Hepatocyte (in vitro differentiated cells): ENCODE measurements around the gene SYTL3. TPM values are rescaled to one million over a fixed set of nuclear protein-coding genes. Genes with fewer than 3 reads are reported as not detected.
A peak's percentile ranks its signal among the peaks of the same experiment; 100 is the strongest.

Experiments used
- DNase-seq: peaks from one replicate; pipeline ENCODE4 v3.0.0-alpha.2; 2016; ENCODE audit warnings: low spot score
- H2AFZ ChIP-seq: fragments of 200-600 bp; sonication (generic); 2 replicates; pipeline ENCODE4 v1.6.0; 2016; ENCODE audit warnings: antibody characterized with exemption, mild to moderate bottlenecking
- H3K27ac ChIP-seq: fragments of 200-600 bp; sonication (generic); 2 replicates; pipeline ENCODE4 v1.5.1; 2016; ENCODE audit warnings: mild to moderate bottlenecking
- H3K27me3 ChIP-seq: fragments of 200-600 bp; sonication (generic); 2 replicates; pipeline ENCODE4 v1.6.1; 2016
- H3K36me3 ChIP-seq: fragments of 200-600 bp; sonication (generic); replicated peaks from 2 replicates; pipeline ENCODE4 v1.5.1; 2016; ENCODE audit warnings: low read depth; ENCODE audit not compliant: insufficient read depth
- H3K4me1 ChIP-seq: fragments of 200-600 bp; sonication (generic); 2 replicates; pipeline ENCODE4 v1.5.1; 2016; ENCODE audit warnings: mild to moderate bottlenecking, moderate library complexity; ENCODE audit not compliant: insufficient read depth
- H3K4me2 ChIP-seq: fragments of 200-600 bp; sonication (generic); 2 replicates; pipeline ENCODE4 v1.6.0; 2016
- H3K4me3 ChIP-seq: fragments of 200-600 bp; sonication (generic); 2 replicates; pipeline ENCODE4 v1.5.1; 2016; ENCODE audit warnings: mild to moderate bottlenecking
- H3K79me2 ChIP-seq: fragments of 200-600 bp; sonication (generic); 2 replicates; pipeline ENCODE4 v1.6.0; 2017; ENCODE audit warnings: mild to moderate bottlenecking
- H3K9me2 ChIP-seq: fragments of 200-600 bp; sonication (generic); replicated peaks from 2 replicates; pipeline ENCODE4 v1.6.0; 2017; ENCODE audit warnings: mild to moderate bottlenecking; ENCODE audit not compliant: insufficient read depth
- H3K9me3 ChIP-seq: fragments of 200-600 bp; sonication (generic); 2 replicates; pipeline ENCODE4 v1.5.1; 2016; ENCODE audit warnings: low read depth, mild to moderate bottlenecking
- H4K20me1 ChIP-seq: fragments of 200-600 bp; sonication (generic); 2 replicates; pipeline ENCODE4 v1.6.0; 2016; ENCODE audit warnings: mild to moderate bottlenecking; ENCODE audit not compliant: insufficient read depth, poor library complexity, severe bottlenecking
- CTCF ChIP-seq: fragments of 200-600 bp; sonication (generic); IDR thresholded peaks from 2 replicates; pipeline ENCODE4 v1.5.1; 2016; ENCODE audit warnings: antibody characterized with exemption, mild to moderate bottlenecking; ENCODE audit not compliant: poor library complexity
- EZH2 ChIP-seq: fragments of 200-600 bp; sonication (generic); IDR thresholded peaks from 2 replicates; pipeline ENCODE4 v1.6.1; 2016; ENCODE audit warnings: antibody characterized with exemption, mild to moderate bottlenecking, borderline replicate concordance
- EZH2phosphoT487 ChIP-seq: fragments of 200-600 bp; sonication (generic); IDR thresholded peaks from one replicate; pipeline ENCODE4 v1.6.1; 2018; ENCODE audit warnings: antibody characterized with exemption, mild to moderate bottlenecking, low read depth, moderate library complexity; ENCODE audit not compliant: unreplicated experiment, severe bottlenecking
- WGBS: methylation state at CpG from one replicate; pipeline ENCODE4 v1.1.6; 2016; ENCODE audit warnings: low lambda C conversion rate; ENCODE audit errors: missing lambda C conversion rate; 5-methylcytosine and 5-hydroxymethylcytosine counted together
- polyA plus RNA-seq: library from polyadenylated mRNA; unstranded; fragments of >200 nt; fragmentation: Nextera tagmentation; extraction: Ambion mirVana; gene quantifications from 2 replicates; pipeline ENCODE4 v1.2.1, GENCODE V29; 2016
- total RNA-seq: library from RNA; depleted of rRNA; stranded (reverse); fragments of >200 nt; gene quantifications from 2 replicates; pipeline ENCODE4 v1.2.3, GENCODE V29; 2014

Gene SYTL3
- total and polyA plus RNA-seq, 2 experiments from 2014 or later = 1.4 to 1.5 TPM

GRCh38 chr6:158783851-158784250 is 134.0 kb downstream of the SYTL3 start:
- H3K9me2 ChIP-seq = no peaks in the 10 kb centered on the region
- no peaks in the 10 kb centered on the region for H3K9me3 ChIP-seq
- no peak overlapping the region for H2AFZ ChIP-seq
- TF ChIP-seq EZH2phosphoT487 (no peak), EZH2 (no peak), CTCF (no peak)
- WGBS = 96% methylated on average over 5 of the region's 5 CpGs
- no peaks in the 10 kb centered on the region for H3K27me3 ChIP-seq
- H3K4me3 ChIP-seq = no peak overlapping the region
- H3K27ac ChIP-seq = peak overlapping the region; percentile 55
- H3K4me1 ChIP-seq = peaks cover 28% of the 10 kb centered on the region
- no peak overlapping the region for H3K4me2 ChIP-seq
- peaks cover 92% of the 10 kb centered on the region for H3K79me2 ChIP-seq
- H3K36me3 ChIP-seq = peaks cover 14% of the 10 kb centered on the region
- no peak for DNase-seq
- H4K20me1 ChIP-seq = peaks cover 25% of the 10 kb centered on the region

- H3K27ac ChIP-seq = peak overlapping the region; percentile 55
- H3K27me3 ChIP-seq = no peaks in the 10 kb centered on the region
- H3K4me3 ChIP-seq = no peak overlapping the region
- no peaks in the 10 kb centered on the region for H3K9me2 ChIP-seq
- no peak for TF ChIP-seq EZH2
- TF ChIP-seq CTCF = no peak
- TF ChIP-seq EZH2phosphoT487 = no peak
- H3K4me2 ChIP-seq = no peak overlapping the region
- H3K9me3 ChIP-seq = no peaks in the 10 kb centered on the region
- 76% methylated on average over 6 of the region's 6 CpGs for WGBS
- no peak overlapping the region for H2AFZ ChIP-seq
- peaks cover 28% of the 10 kb centered on the region for H3K4me1 ChIP-seq
- H3K79me2 ChIP-seq = peaks cover 92% of the 10 kb centered on the region
- peaks cover 28% of the 10 kb centered on the region for H4K20me1 ChIP-seq
- H3K36me3 ChIP-seq = peaks cover 10% of the 10 kb centered on the region
- no peak for DNase-seq
These were observed 134.7 kb downstream of the SYTL3 start for GRCh38 chr6:158784505-158784904.

GRCh38 chr6:158785036-158785435 is 135.2 kb downstream of the SYTL3 start:
- H3K27me3 ChIP-seq = no peaks in the 10 kb centered on the region
- no peaks in the 10 kb centered on the region for H3K9me3 ChIP-seq
- no peak for TF ChIP-seq CTCF
- no peak for TF ChIP-seq EZH2phosphoT487
- no peak overlapping the region for H3K4me3 ChIP-seq
- peaks cover 28% of the 10 kb centered on the region for H3K4me1 ChIP-seq
- DNase-seq = no peak
- 94% methylated on average over 12 of the region's 12 CpGs for whole genome bisulfite sequencing
- peak overlapping the region; percentile 55 for H3K27ac ChIP-seq
- H3K79me2 ChIP-seq = peaks cover 92% of the 10 kb centered on the region
- H3K4me2 ChIP-seq = no peak overlapping the region
- H4K20me1 ChIP-seq = peaks cover 33% of the 10 kb centered on the region
- H3K36me3 ChIP-seq = peaks cover 10% of the 10 kb centered on the region
- H3K9me2 ChIP-seq = no peaks in the 10 kb centered on the region
- H2AFZ ChIP-seq = no peak overlapping the region
